Testis (tissue), 3 donors: ENCODE data around the gene ZNF185. TPM values are rescaled to one million over a fixed set of nuclear protein-coding genes. Genes with fewer than 3 reads are reported as not detected.

Experiments
- DNase-seq: peaks from one replicate; pipeline ENCODE4 v3.0.0-alpha.2; 2019
- H3K27ac ChIP-seq, 2 donors: fragments of 200-600 bp; sonication (generic); one replicate each; pipeline ENCODE4 v1.5.1; 2019
- H3K27me3 ChIP-seq: fragments of 200-600 bp; sonication (generic); one replicate; pipeline ENCODE4 v1.5.1; 2019
- H3K36me3 ChIP-seq: fragments of 200-600 bp; sonication (generic); one replicate; pipeline ENCODE4 v1.5.1; 2017; ENCODE audit warnings: low read depth; ENCODE audit errors: missing control alignments
- H3K4me1 ChIP-seq: fragments of 200-600 bp; sonication (generic); one replicate; pipeline ENCODE4 v1.5.1; 2019
- H3K4me3 ChIP-seq, 2 donors: fragments of 200-600 bp; sonication (generic); one replicate each; pipeline ENCODE4 v1.5.1; 2017 to 2019
- H3K9me3 ChIP-seq: fragments of 200-600 bp; sonication (generic); one replicate; pipeline ENCODE4 v1.5.1; 2017
- POLR2A ChIP-seq: fragments of 450-650 bp; IDR thresholded peaks from one replicate; pipeline ENCODE4 v1.6.1; 2017; ENCODE audit warnings: antibody characterized with exemption, mild to moderate bottlenecking, moderate library complexity
- WGBS, 2 donors: methylation state at CpG; one replicate each; pipeline ENCODE4 v1.1.5; 2018; 5-methylcytosine and 5-hydroxymethylcytosine counted together
- intact Hi-C: fragments of 100-400 bp; cut with DNase I; formaldehyde crosslinking; loops from one replicate; pipeline ENCODE4 v1.15.1; 2023; ENCODE audit warnings: low total_unique reads
- polyA plus RNA-seq: library from polyadenylated mRNA; stranded (reverse); fragments of 350-450 nt; fragmentation: Illumina TruSeq; extraction: RNeasy Lipid Tissue Mini Kit (QIAGEN cat#74804); gene quantifications from one replicate; pipeline ENCODE4 v1.2.3, GENCODE V29; 2014; ENCODE audit warnings: low read depth, low replicate concordance; ENCODE audit not compliant: insufficient read depth
- total RNA-seq, 2 donors: library from RNA; depleted of rRNA; stranded (reverse); fragments of >200 nt; gene quantifications; one replicate each; pipeline ENCODE4 v1.2.3, GENCODE V29; 2016
- TF ChIP-seq, protein P1 (sequence below), 3 experiments: fragments of 450-650 bp in 2 of 3; fragments of 200-600 bp in 1 of 3; sonication (generic) in 1 of 3; IDR thresholded peaks; one replicate each; pipeline ENCODE4 v1.5.1; 2016 to 2019; ENCODE audit warnings: antibody characterized with exemption in 3 of 3, mild to moderate bottlenecking in 2 of 3, moderate library complexity in 1 of 3

ZNF185 gene
- total and polyA plus RNA-seq, 3 donors from 2014 or later: 5.9 to 11.1 (median 6.9) TPM

- intact Hi-C loops: no loop called here
Measured at GRCh38 chrX:152861826-152862225, 36.0 kb upstream of the ZNF185 start.

GRCh38 chrX:152865232-152865920 is 32.5 kb upstream of the ZNF185 start:
- Histone ChIP-seq H3K27ac (no peak overlapping the region), H3K4me3 (no peak overlapping the region), H3K36me3 (no peaks in the 10 kb centered on the region), H3K27me3 (no peaks in the 10 kb centered on the region), H3K9me3 (no peaks in the 10 kb centered on the region), H3K4me1 (no peaks in the 10 kb centered on the region)
- TF ChIP-seq POLR2A: no peak
- TF ChIP-seq, protein P1, sequence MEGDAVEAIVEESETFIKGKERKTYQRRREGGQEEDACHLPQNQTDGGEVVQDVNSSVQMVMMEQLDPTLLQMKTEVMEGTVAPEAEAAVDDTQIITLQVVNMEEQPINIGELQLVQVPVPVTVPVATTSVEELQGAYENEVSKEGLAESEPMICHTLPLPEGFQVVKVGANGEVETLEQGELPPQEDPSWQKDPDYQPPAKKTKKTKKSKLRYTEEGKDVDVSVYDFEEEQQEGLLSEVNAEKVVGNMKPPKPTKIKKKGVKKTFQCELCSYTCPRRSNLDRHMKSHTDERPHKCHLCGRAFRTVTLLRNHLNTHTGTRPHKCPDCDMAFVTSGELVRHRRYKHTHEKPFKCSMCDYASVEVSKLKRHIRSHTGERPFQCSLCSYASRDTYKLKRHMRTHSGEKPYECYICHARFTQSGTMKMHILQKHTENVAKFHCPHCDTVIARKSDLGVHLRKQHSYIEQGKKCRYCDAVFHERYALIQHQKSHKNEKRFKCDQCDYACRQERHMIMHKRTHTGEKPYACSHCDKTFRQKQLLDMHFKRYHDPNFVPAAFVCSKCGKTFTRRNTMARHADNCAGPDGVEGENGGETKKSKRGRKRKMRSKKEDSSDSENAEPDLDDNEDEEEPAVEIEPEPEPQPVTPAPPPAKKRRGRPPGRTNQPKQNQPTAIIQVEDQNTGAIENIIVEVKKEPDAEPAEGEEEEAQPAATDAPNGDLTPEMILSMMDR (IDR thresholded peaks at IDR 0.05): no peak
- WGBS, 2 donors: 70 to 84% methylated on average over 13 to 15 of the region's 17 CpGs
- DNase-seq: peak; percentile 16
- intact Hi-C loops: no loop called here

More at GRCh38 chrX:152861826-152862225, 36.0 kb upstream of the ZNF185 start:
- WGBS, 2 donors: 95 to 96% methylated on average over 6 of the region's 6 CpGs
- Histone ChIP-seq H3K27me3 (no peaks in the 10 kb centered on the region), H3K36me3 (no peaks in the 10 kb centered on the region), H3K27ac (no peak overlapping the region), H3K4me1 (no peaks in the 10 kb centered on the region), H3K9me3 (no peaks in the 10 kb centered on the region), H3K4me3 (no peak overlapping the region)
- TF ChIP-seq, protein P1 (IDR thresholded peaks at IDR 0.05): no peak
- no peak for TF ChIP-seq POLR2A
- DNase-seq: no peak

DNA sequence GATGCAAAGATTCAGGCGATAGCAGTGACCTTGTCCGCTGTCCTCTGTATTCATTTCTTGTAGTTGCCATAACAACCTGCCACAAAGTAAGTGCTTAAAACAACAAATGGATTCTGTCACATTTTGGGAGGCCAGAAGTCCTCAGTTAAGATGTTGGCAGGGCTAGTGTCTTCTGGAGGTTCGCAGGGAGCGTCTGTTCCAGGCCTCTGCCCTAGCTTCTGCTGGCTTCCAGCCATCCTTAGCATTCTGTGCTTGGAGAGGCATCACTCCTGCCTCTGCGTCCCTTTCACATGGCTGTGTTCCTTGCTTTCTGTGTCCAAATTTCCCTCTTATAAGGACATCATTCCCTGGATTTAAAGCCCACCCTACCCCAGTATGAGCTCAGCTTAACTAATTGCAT is 31.5 kb upstream of the ZNF185 start:
- Histone ChIP-seq H3K4me1 (no peaks in the 10 kb centered on the region), H3K4me3 (no peak overlapping the region), H3K27ac (no peak overlapping the region), H3K36me3 (no peaks in the 10 kb centered on the region), H3K27me3 (no peaks in the 10 kb centered on the region), H3K9me3 (no peaks in the 10 kb centered on the region)
- TF ChIP-seq, protein P1 (IDR thresholded peaks at IDR 0.05): no peak
- no peak for TF ChIP-seq POLR2A
- peak; percentile 15 for DNase-seq
- intact Hi-C loops: no loop called here
- WGBS, 2 donors: 46 to 73% methylated on average over 5 of the region's 5 CpGs

- intact Hi-C loops: no loop called here
- DNase-seq: no peak
- no peak overlapping the region for H3K4me3 ChIP-seq
- no peaks in the 10 kb centered on the region for H3K9me3 ChIP-seq
- no peaks in the 10 kb centered on the region for H3K27me3 ChIP-seq
- 91 to 92% methylated on average over 7 of the region's 7 CpGs for WGBS, 2 donors
- H3K27ac ChIP-seq: no peak overlapping the region
- no peaks in the 10 kb centered on the region for H3K4me1 ChIP-seq
- no peaks in the 10 kb centered on the region for H3K36me3 ChIP-seq
- TF ChIP-seq POLR2A: no peak
- TF ChIP-seq, protein P1 (IDR thresholded peaks at IDR 0.05): no peak
Measured at GRCh38 chrX:152869972-152870371, 27.9 kb upstream of the ZNF185 start.

- H3K27ac ChIP-seq: no peak overlapping the region
- no peaks in the 10 kb centered on the region for H3K9me3 ChIP-seq
- no peak for DNase-seq
- no peaks in the 10 kb centered on the region for H3K36me3 ChIP-seq
- WGBS, 2 donors: 87% methylated on average over 4 to 8 of the region's 9 CpGs
- no peak overlapping the region for H3K4me3 ChIP-seq
- TF ChIP-seq POLR2A: no peak
- TF ChIP-seq, protein P1 (IDR thresholded peaks at IDR 0.05): no peak
- H3K27me3 ChIP-seq: no peaks in the 10 kb centered on the region
- no peaks in the 10 kb centered on the region for H3K4me1 ChIP-seq
- intact Hi-C loops: no loop called here
Measured at GRCh38 chrX:152871260-152871659, 26.6 kb upstream of the ZNF185 start.
